Effector CD8-positive, alpha-beta T cell (primary cell): ENCODE measurements around the gene C19orf47.
"Not testable (repeated sequence)": the region's sequence is repeated elsewhere in the genome, so short reads cannot be mapped to it uniquely, and the experiment has no call there.

ENCODE experiments used
- DNase-seq: peaks from one replicate; lab custom pipeline; 2025; lab: John Stamatoyannopoulos, UW

Gene C19orf47

GRCh38 chr19:40348961-40349507 lies 837 bp upstream of the C19orf47 start:
- DNase-seq, result no peak

GRCh38 chr19:40344422-40344821 lies 3.8 kb downstream of the C19orf47 start:
- DNase-seq, result no peak

GRCh38 chr19:40342644-40343311 lies 5.4 kb downstream of the C19orf47 start:
- no peak for DNase-seq

GRCh38 chr19:40341601-40342482 lies 6.4 kb downstream of the C19orf47 start:
- DNase-seq, result no peak

GRCh38 chr19:40339018-40339728 lies 9.0 kb downstream of the C19orf47 start:
- no peak for DNase-seq

- DNase-seq, result no peak
These were observed 10.6 kb downstream of the C19orf47 start for GRCh38 chr19:40337594-40337993.

GRCh38 chr19:40337107-40337506 lies 11.1 kb downstream of the C19orf47 start:
- no peak for DNase-seq

GRCh38 chr19:40336601-40336900 lies 11.6 kb downstream of the C19orf47 start:
- DNase-seq, result no peak

GRCh38 chr19:40335855-40336600 lies 12.2 kb downstream of the C19orf47 start:
- no peak for DNase-seq

- no peak for DNase-seq
These were observed 13.1 kb downstream of the C19orf47 start for GRCh38 chr19:40335101-40335500.

- not testable (repeated sequence) for DNase-seq
These were observed 15.1 kb downstream of the C19orf47 start for GRCh38 chr19:40333083-40333482.

- DNase-seq, result no peak
These were observed 15.5 kb downstream of the C19orf47 start for GRCh38 chr19:40332669-40333068.

- no peak for DNase-seq
These were observed 17.1 kb downstream of the C19orf47 start for GRCh38 chr19:40331052-40331451.

GRCh38 chr19:40326201-40326600 lies 22.0 kb downstream of the C19orf47 start:
- no peak for DNase-seq

- no peak for DNase-seq
These were observed 24.5 kb downstream of the C19orf47 start for GRCh38 chr19:40323705-40324104.

GRCh38 chr19:40322951-40323615 lies 25.1 kb downstream of the C19orf47 start:
- no peak for DNase-seq

GRCh38 chr19:40322271-40322610 lies 26.0 kb downstream of the C19orf47 start:
- DNase-seq, result no peak

GRCh38 chr19:40321566-40322270 lies 26.5 kb downstream of the C19orf47 start:
- DNase-seq, result no peak

- DNase-seq, result no peak
These were observed 27.1 kb downstream of the C19orf47 start for GRCh38 chr19:40321076-40321475.

- DNase-seq, result no peak
These were observed 27.6 kb downstream of the C19orf47 start for GRCh38 chr19:40320558-40320935.

- DNase-seq, result no peak
These were observed 30.9 kb downstream of the C19orf47 start for GRCh38 chr19:40317338-40317737.
